Stomach (tissue), 4 donors: ENCODE data around the gene MIGA2.

Experiments used
- CTCF ChIP-seq, 7 experiments: fragments of 450-650 bp in 4 of 7; fragments of 200-600 bp in 3 of 7; sonication (generic) in 3 of 7; IDR thresholded peaks; one replicate each; pipeline ENCODE4 v1.5.1; 2016 to 2019; ENCODE audit warnings: antibody characterized with exemption in 7 of 7, control low read depth in 2 of 7, mild to moderate bottlenecking in 1 of 7
- EP300 ChIP-seq: sonication (generic); formaldehyde crosslinking; IDR thresholded peaks from one replicate; pipeline ENCODE4 v1.6.1; 2017; ENCODE audit warnings: antibody characterized with exemption
- POLR2A ChIP-seq, 4 donors: fragments of 450-650 bp; IDR thresholded peaks; one replicate each; pipeline ENCODE4 v1.6.1; 2016; ENCODE audit warnings: antibody characterized with exemption in 4 of 4, control low read depth in 2 of 4, mild to moderate bottlenecking in 1 of 4, moderate library complexity in 1 of 4
- POLR2AphosphoS5 ChIP-seq, 3 donors: sonication (generic); formaldehyde crosslinking; IDR thresholded peaks; one replicate each; pipeline ENCODE4 v1.6.1; 2016; ENCODE audit warnings: antibody characterized with exemption in 3 of 3

GRCh38 chr9:129064499-129064908, 28.1 kb downstream of the MIGA2 start:
- no peak for TF ChIP-seq CTCF (IDR thresholded peaks at IDR 0.05)
- no peak for TF ChIP-seq POLR2A (IDR thresholded peaks at IDR 0.05)
- no peak for TF ChIP-seq POLR2AphosphoS5 (IDR thresholded peaks at IDR 0.05)
- TF ChIP-seq EP300, result no peak
